Ishikawa (cell line): ENCODE measurements around the gene SCAP.

Experiments
- CREB1 ChIP-seq: IDR thresholded peaks from 2 replicates; pipeline ENCODE4 v1.6.1; 2012; ENCODE audit warnings: low read depth
- EGR1 ChIP-seq: IDR thresholded peaks from 2 replicates; pipeline ENCODE4 v1.6.1; 2012
- EP300 ChIP-seq: IDR thresholded peaks from 2 replicates; pipeline ENCODE4 v1.6.1; 2012; ENCODE audit warnings: borderline replicate concordance
- MAX ChIP-seq: IDR thresholded peaks from 2 replicates; pipeline ENCODE4 v1.6.1; 2012
- NFIC ChIP-seq: IDR thresholded peaks from 2 replicates; pipeline ENCODE4 v1.6.1; 2012
- REST ChIP-seq: IDR thresholded peaks from 2 replicates; pipeline ENCODE4 v1.6.1; 2012; ENCODE audit warnings: low read depth, mild to moderate bottlenecking
- TAF1 ChIP-seq: IDR thresholded peaks from 2 replicates; pipeline ENCODE4 v1.6.1; 2012; ENCODE audit warnings: low read depth, mild to moderate bottlenecking
- TCF12 ChIP-seq: IDR thresholded peaks from 2 replicates; pipeline ENCODE4 v1.6.1; 2012; ENCODE audit warnings: low read depth
- TEAD4 ChIP-seq: IDR thresholded peaks from 2 replicates; pipeline ENCODE4 v1.6.1; 2012
- YY1 ChIP-seq: IDR thresholded peaks from 2 replicates; pipeline ENCODE4 v1.6.1; 2012; ENCODE audit warnings: low read depth

- TF ChIP-seq TAF1 (no peak; the same call in 1 of the 2 replicates), YY1 (peak; percentile 82), EP300 (no peak), REST (peak; percentile 78), TEAD4 (no peak), CREB1 (no peak), NFIC (no peak), MAX (peak; percentile 95), EGR1 (peak; percentile 84), TCF12 (peak; percentile 36; the same call in 1 of the 2 replicates)
These were observed at the start of gene SCAP for GRCh38 chr3:47475570-47476329.
